HUES48 (cell line): ENCODE measurements around the gene ANO1.

Source experiments
- H3K27ac ChIP-seq: one replicate; pipeline ENCODE4 v1.7.0; 2013; ENCODE audit warnings: low read depth, low read length, inconsistent platforms
- H3K27me3 ChIP-seq: 2 replicates; pipeline ENCODE4 v1.6.1; 2013; ENCODE audit warnings: mild to moderate bottlenecking, low read length; ENCODE audit not compliant: control insufficient read depth, insufficient read depth
- H3K36me3 ChIP-seq: 2 replicates; pipeline ENCODE4 v1.6.1; 2013; ENCODE audit warnings: low read length; ENCODE audit not compliant: control insufficient read depth, insufficient read depth
- H3K4me1 ChIP-seq: 2 replicates; pipeline ENCODE4 v1.6.1; 2013; ENCODE audit warnings: mild to moderate bottlenecking, low read length; ENCODE audit not compliant: control insufficient read depth, insufficient read depth
- H3K4me3 ChIP-seq: 2 replicates; pipeline ENCODE4 v1.5.1; 2013; ENCODE audit warnings: mild to moderate bottlenecking, low read depth, low read length
- H3K9ac ChIP-seq: 2 replicates; pipeline ENCODE4 v1.6.1; 2013; ENCODE audit warnings: mild to moderate bottlenecking, low read depth, low read length, moderate library complexity
- H3K9me3 ChIP-seq: 2 replicates; pipeline ENCODE4 v1.6.1; 2013; ENCODE audit warnings: low read length; ENCODE audit not compliant: control insufficient read depth, insufficient read depth

Gene ANO1

GRCh38 chr11:70156291-70157037 lies 78.3 kb downstream of the ANO1 start:
- Histone ChIP-seq H3K27me3 (no peaks in the 10 kb centered on the region; the same call in 1 of the 2 replicates), H3K9ac (no peak overlapping the region), H3K9me3 (no peaks in the 10 kb centered on the region), H3K36me3 (no peaks in the 10 kb centered on the region), H3K4me3 (no peak overlapping the region), H3K27ac (no peak overlapping the region), H3K4me1 (no peaks in the 10 kb centered on the region)

GRCh38 chr11:70158201-70158600 lies 80.1 kb downstream of the ANO1 start:
- Histone ChIP-seq H3K9ac (no peak overlapping the region), H3K4me3 (no peak overlapping the region), H3K4me1 (no peaks in the 10 kb centered on the region), H3K36me3 (no peaks in the 10 kb centered on the region), H3K27ac (no peak overlapping the region), H3K27me3 (no peaks in the 10 kb centered on the region; the same call in 1 of the 2 replicates), H3K9me3 (no peaks in the 10 kb centered on the region)

GRCh38 chr11:70158757-70159389 lies 80.8 kb downstream of the ANO1 start:
- no peak overlapping the region for H3K9ac ChIP-seq
- no peak overlapping the region for H3K4me3 ChIP-seq
- no peak overlapping the region for H3K27ac ChIP-seq
- H3K4me1 ChIP-seq, result no peaks in the 10 kb centered on the region
- H3K36me3 ChIP-seq, result no peaks in the 10 kb centered on the region
- no peaks in the 10 kb centered on the region for H3K9me3 ChIP-seq
- no peaks in the 10 kb centered on the region for H3K27me3 ChIP-seq

- H3K4me3 ChIP-seq, result no peak overlapping the region
- H3K36me3 ChIP-seq, result no peaks in the 10 kb centered on the region
- H3K27me3 ChIP-seq, result no peaks in the 10 kb centered on the region
- no peak overlapping the region for H3K27ac ChIP-seq
- no peak overlapping the region for H3K9ac ChIP-seq
- H3K4me1 ChIP-seq, result no peaks in the 10 kb centered on the region
- H3K9me3 ChIP-seq, result no peaks in the 10 kb centered on the region
Observed at GRCh38 chr11:70159627-70160570, 81.8 kb downstream of the ANO1 start.

GRCh38 chr11:70161043-70161625 lies 83.0 kb downstream of the ANO1 start:
- no peaks in the 10 kb centered on the region for H3K4me1 ChIP-seq
- H3K27me3 ChIP-seq, result no peaks in the 10 kb centered on the region
- H3K36me3 ChIP-seq, result no peaks in the 10 kb centered on the region
- no peak overlapping the region for H3K4me3 ChIP-seq
- no peak overlapping the region for H3K9ac ChIP-seq
- no peak overlapping the region for H3K27ac ChIP-seq
- H3K9me3 ChIP-seq, result no peaks in the 10 kb centered on the region

GRCh38 chr11:70164705-70165104 lies 86.6 kb downstream of the ANO1 start:
- Histone ChIP-seq H3K4me1 (no peaks in the 10 kb centered on the region), H3K36me3 (no peaks in the 10 kb centered on the region), H3K9me3 (no peaks in the 10 kb centered on the region), H3K4me3 (no peak overlapping the region), H3K9ac (no peak overlapping the region), H3K27ac (no peak overlapping the region), H3K27me3 (no peaks in the 10 kb centered on the region)

- Histone ChIP-seq H3K4me3 (no peak overlapping the region), H3K27me3 (no peaks in the 10 kb centered on the region), H3K4me1 (no peaks in the 10 kb centered on the region), H3K27ac (no peak overlapping the region), H3K9ac (no peak overlapping the region), H3K36me3 (no peaks in the 10 kb centered on the region), H3K9me3 (no peaks in the 10 kb centered on the region)
Observed at GRCh38 chr11:70167120-70167519, 89.0 kb downstream of the ANO1 start.

GRCh38 chr11:70167723-70168404 lies 89.7 kb downstream of the ANO1 start:
- no peak overlapping the region for H3K9ac ChIP-seq
- no peak overlapping the region for H3K27ac ChIP-seq
- H3K4me1 ChIP-seq, result no peaks in the 10 kb centered on the region
- H3K36me3 ChIP-seq, result no peaks in the 10 kb centered on the region
- no peak overlapping the region for H3K4me3 ChIP-seq
- H3K9me3 ChIP-seq, result no peaks in the 10 kb centered on the region
- no peaks in the 10 kb centered on the region for H3K27me3 ChIP-seq

GRCh38 chr11:70168405-70168754 lies 90.3 kb downstream of the ANO1 start:
- Histone ChIP-seq H3K27ac (no peak overlapping the region), H3K9me3 (no peaks in the 10 kb centered on the region), H3K36me3 (no peaks in the 10 kb centered on the region), H3K9ac (no peak overlapping the region), H3K4me1 (no peaks in the 10 kb centered on the region), H3K4me3 (no peak overlapping the region), H3K27me3 (no peaks in the 10 kb centered on the region)

- H3K9me3 ChIP-seq, result no peaks in the 10 kb centered on the region
- H3K4me3 ChIP-seq, result no peak overlapping the region
- no peak overlapping the region for H3K27ac ChIP-seq
- no peaks in the 10 kb centered on the region for H3K27me3 ChIP-seq
- no peaks in the 10 kb centered on the region for H3K4me1 ChIP-seq
- H3K9ac ChIP-seq, result no peak overlapping the region
- H3K36me3 ChIP-seq, result no peaks in the 10 kb centered on the region
Observed at GRCh38 chr11:70169127-70169526, 91.0 kb downstream of the ANO1 start.
